GM19463 (cell line): Measurements from ENCODE around the gene TEAD1.

Experiments used
- ATAC-seq: cut with Tn5 transposase; IDR thresholded peaks from one replicate; pipeline ENCODE4 v1.9.1; 2021; ENCODE audit warnings: mild to moderate bottlenecking, moderate library complexity; ENCODE audit not compliant: unreplicated experiment

TEAD1 gene

GRCh38 chr11:12829540-12830314 is 155.5 kb downstream of the TEAD1 start:
- ATAC-seq: no peak

- ATAC-seq: no peak
Measured at GRCh38 chr11:12831471-12832202, 157.4 kb downstream of the TEAD1 start.

GRCh38 chr11:12832480-12833224 is 158.4 kb downstream of the TEAD1 start:
- no peak for ATAC-seq

- ATAC-seq: no peak
Measured at GRCh38 chr11:12834166-12834565, 159.9 kb downstream of the TEAD1 start.

GRCh38 chr11:12834630-12835029 is 160.4 kb downstream of the TEAD1 start:
- ATAC-seq: no peak

GRCh38 chr11:12835286-12835685 is 161.1 kb downstream of the TEAD1 start:
- no peak for ATAC-seq

GRCh38 chr11:12838463-12839123 is 164.4 kb downstream of the TEAD1 start:
- ATAC-seq: no peak

- no peak for ATAC-seq
Measured at GRCh38 chr11:12840871-12841660, 166.8 kb downstream of the TEAD1 start.

- ATAC-seq: no peak
Measured at GRCh38 chr11:12841946-12842630, 167.9 kb downstream of the TEAD1 start.

- no peak for ATAC-seq
Measured at GRCh38 chr11:12842933-12843636, 168.9 kb downstream of the TEAD1 start.

GRCh38 chr11:12845163-12845562 is 170.9 kb downstream of the TEAD1 start:
- ATAC-seq: no peak

- ATAC-seq: no peak
Measured at GRCh38 chr11:12845739-12846358, 171.6 kb downstream of the TEAD1 start.

- no peak for ATAC-seq
Measured at GRCh38 chr11:12846786-12847615, 172.8 kb downstream of the TEAD1 start.

GRCh38 chr11:12848413-12848812 is 174.2 kb downstream of the TEAD1 start:
- ATAC-seq: no peak

GRCh38 chr11:12853325-12853651 is 179.1 kb downstream of the TEAD1 start:
- no peak for ATAC-seq

GRCh38 chr11:12853652-12854296 is 179.6 kb downstream of the TEAD1 start:
- no peak for ATAC-seq

GRCh38 chr11:12854297-12854661 is 180.1 kb downstream of the TEAD1 start:
- no peak for ATAC-seq
